ENCODE data around the gene SLC35F6.
A peak's percentile ranks its signal among the peaks of the same experiment; 100 is the strongest.
"Not testable (repeated sequence)": the region's sequence is repeated elsewhere in the genome, so short reads cannot be mapped to it uniquely, and the experiment has no call there.

Gene SLC35F6

GRCh38 chr2:26785431-26786206 lies 21.5 kb downstream of the SLC35F6 start, which contains the start of gene CENPA:
Gene CENPA, plus strand, starts transcription at chr2:26786056. Its CDS starts 141 bp downstream, at chr2:26786197.
- DNase-seq (ENCODE audit: low read depth): peak; percentile 100
- TF ChIP-seq CTCF (conservative IDR thresholded peaks at IDR 0.05; ENCODE audit: low read depth, low read length): peak; percentile 26
- peak within 1 kb of the TSS; percentile 76 for H3K4me3 ChIP-seq (ENCODE audit: low read depth, low read length)

GRCh38 chr2:26786207-26787028 lies 22.3 kb downstream of the SLC35F6 start:
- TF ChIP-seq CTCF (conservative IDR thresholded peaks at IDR 0.05; ENCODE audit: low read depth, low read length): peak; percentile 9
- DNase-seq (ENCODE audit: low read depth): no peak
- H3K4me3 ChIP-seq (ENCODE audit: low read depth, low read length): peak overlapping the region; percentile 76

DNA sequence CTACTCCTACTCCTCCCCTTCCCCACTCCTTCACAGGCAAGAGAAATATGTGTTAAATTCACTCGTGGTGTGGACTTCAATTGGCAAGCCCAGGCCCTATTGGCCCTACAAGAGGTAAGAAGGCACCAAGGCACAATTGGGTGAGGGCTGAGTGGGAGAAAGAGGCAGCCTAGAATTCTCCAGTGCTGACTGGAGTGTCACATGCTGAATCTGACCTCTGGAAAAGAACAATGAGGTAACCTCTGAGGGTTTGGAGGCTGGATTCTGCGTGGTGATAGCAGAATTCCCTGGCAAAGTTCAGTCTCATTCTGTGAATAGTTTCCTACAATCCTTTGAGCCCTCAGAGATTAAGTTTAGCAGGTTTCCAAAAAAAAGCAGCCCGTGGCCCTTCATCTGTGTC lies 28.6 kb downstream of the SLC35F6 start:
- no peak for DNase-seq (ENCODE audit: low read depth)
- no peak for TF ChIP-seq CTCF (conservative IDR thresholded peaks at IDR 0.05; ENCODE audit: low read depth, low read length)
- H3K4me3 ChIP-seq (ENCODE audit: low read depth, low read length): no peak overlapping the region

DNA sequence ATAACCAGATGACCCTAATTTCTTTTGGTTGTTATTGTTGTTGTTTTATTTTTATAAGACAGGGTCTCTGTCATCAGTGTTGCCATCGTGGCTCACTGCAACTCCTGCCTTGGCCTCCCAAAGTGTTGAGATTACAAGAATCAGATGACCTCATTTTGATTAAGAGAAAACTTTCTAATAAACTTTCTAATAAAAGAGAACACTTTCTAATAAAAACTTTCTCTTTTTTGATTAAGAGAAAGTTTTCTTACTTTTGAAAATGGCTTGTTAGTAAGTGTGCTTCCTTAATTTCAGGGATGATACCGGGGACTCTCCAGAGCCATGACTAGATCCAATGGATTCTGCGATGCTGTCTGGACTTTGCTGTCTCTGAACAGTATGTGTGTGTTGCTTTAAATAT lies 29.4 kb downstream of the SLC35F6 start:
- no peak for DNase-seq (ENCODE audit: low read depth)
- no peak for TF ChIP-seq CTCF (conservative IDR thresholded peaks at IDR 0.05; ENCODE audit: low read depth, low read length)
- no peak overlapping the region for H3K4me3 ChIP-seq (ENCODE audit: low read depth, low read length)

- not testable (repeated sequence) for H3K4me3 ChIP-seq (ENCODE audit: low read depth, low read length); DNase-seq (ENCODE audit: low read depth)
Observed at GRCh38 chr2:26795135-26795534, 31.1 kb downstream of the SLC35F6 start.

DNA sequence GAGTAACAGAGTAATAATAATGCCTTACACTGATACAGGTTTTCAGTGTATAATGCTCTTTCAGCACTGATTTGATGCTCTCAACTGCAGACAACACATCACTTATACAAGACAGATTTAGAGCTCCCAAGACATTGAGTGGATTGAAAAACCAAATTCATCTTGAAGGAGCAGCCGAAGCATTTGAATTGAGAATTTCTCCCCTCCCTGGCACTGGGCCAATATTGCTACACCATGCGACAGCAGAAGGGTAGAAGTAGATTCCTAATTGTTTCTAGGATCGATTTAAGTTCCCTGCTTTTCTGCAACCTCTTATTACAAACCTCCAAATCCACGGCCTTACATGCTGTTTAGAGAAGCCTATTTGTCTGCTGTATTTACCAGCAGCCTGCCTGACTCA lies 37.2 kb downstream of the SLC35F6 start:
- TF ChIP-seq CTCF (conservative IDR thresholded peaks at IDR 0.05; ENCODE audit: low read depth, low read length): no peak
- no peak for DNase-seq (ENCODE audit: low read depth)
- no peak overlapping the region for H3K4me3 ChIP-seq (ENCODE audit: low read depth, low read length)

GRCh38 chr2:26801796-26802195 lies 37.7 kb downstream of the SLC35F6 start:
- H3K4me3 ChIP-seq (ENCODE audit: low read depth, low read length): no peak overlapping the region
- TF ChIP-seq CTCF (conservative IDR thresholded peaks at IDR 0.05; ENCODE audit: low read depth, low read length): no peak
- DNase-seq (ENCODE audit: low read depth): no peak

Measured in choroid plexus epithelial cell (primary cell).